GM12873 (cell line): ENCODE data around the gene RAB1B.

Source experiments
- CTCF ChIP-seq: IDR thresholded peaks from 2 replicates; pipeline ENCODE4 v1.5.1; 2012; ENCODE audit warnings: low read depth, mild to moderate bottlenecking, moderate library complexity, low read length, control low read depth; ENCODE audit not compliant: insufficient read depth; ENCODE audit errors: missing control alignments

The RAB1B gene

GRCh38 chr11:66224226-66224855 is 44.1 kb upstream of the RAB1B start:
- no peak for TF ChIP-seq CTCF

- TF ChIP-seq CTCF, result no peak
These were observed 43.4 kb upstream of the RAB1B start for GRCh38 chr11:66225066-66225465.

GRCh38 chr11:66226101-66226500 is 42.3 kb upstream of the RAB1B start:
- no peak for TF ChIP-seq CTCF

GRCh38 chr11:66227700-66228099 is 40.7 kb upstream of the RAB1B start:
- TF ChIP-seq CTCF, result no peak

GRCh38 chr11:66228521-66228920 is 39.9 kb upstream of the RAB1B start:
- no peak for TF ChIP-seq CTCF

GRCh38 chr11:66230156-66230555 is 38.3 kb upstream of the RAB1B start:
- no peak for TF ChIP-seq CTCF

- no peak for TF ChIP-seq CTCF
These were observed 37.5 kb upstream of the RAB1B start for GRCh38 chr11:66230978-66231377.

- TF ChIP-seq CTCF, result no peak
These were observed 36.9 kb upstream of the RAB1B start for GRCh38 chr11:66231561-66231960.
